PC-9 (cell line): ENCODE data around the gene RLN3. TPM values are rescaled to one million over a fixed set of nuclear protein-coding genes. Genes with fewer than 3 reads are reported as not detected.
A peak's percentile ranks its signal among the peaks of the same experiment; 100 is the strongest.

Experiments used
- BruUV-seq: library from RNA; stranded (reverse); fragments of 400-500 nt; replicated peaks from 2 replicates; lab custom pipeline; 2021; lab: Mats Ljungman, UMichigan
- CTCF ChIA-PET: fragments of 300-600 bp; sonication (Branson Sonifier 250); formaldehyde crosslinking; loops from one replicate; lab custom pipeline; 2022; ENCODE audit warnings: antibody characterized with exemption; lab: Charles Lee
- POLR2A ChIA-PET: fragments of 300-600 bp; sonication (Branson Sonifier 250); formaldehyde crosslinking; loops from one replicate; lab custom pipeline; 2022; ENCODE audit warnings: antibody characterized with exemption; ENCODE audit not compliant: unreplicated experiment; lab: Charles Lee
- DNase-seq, 2 experiments: peaks; one replicate each; pipeline versions ENCODE4 v3.0.0 to v3.0.0-alpha.2; 2015 to 2022; ENCODE audit warnings: mixed read lengths in 1 of 2
- H2AFZ ChIP-seq: fragments of 200-600 bp; sonication (generic); 2 replicates; pipeline ENCODE4 v1.8.1; 2017; ENCODE audit warnings: antibody characterized with exemption
- H3F3A ChIP-seq: fragments of 200-600 bp; sonication (generic); 2 replicates; pipeline ENCODE4 v1.8.1; 2017; ENCODE audit warnings: antibody characterized with exemption, mild to moderate bottlenecking, low read depth; ENCODE audit not compliant: insufficient read depth
- H3K27ac ChIP-seq: fragments of 200-600 bp; sonication (generic); 2 replicates; pipeline ENCODE4 v1.6.1; 2016; ENCODE audit warnings: mixed run types
- H3K27me3 ChIP-seq: fragments of 200-600 bp; sonication (generic); 2 replicates; pipeline ENCODE4 v1.6.1; 2016; ENCODE audit warnings: low read depth, mixed run types; ENCODE audit not compliant: insufficient read depth
- H3K36me3 ChIP-seq: fragments of 200-600 bp; sonication (generic); 2 replicates; pipeline ENCODE4 v1.6.1; 2016; ENCODE audit warnings: low read depth, mixed run types
- H3K4me1 ChIP-seq: fragments of 200-600 bp; sonication (generic); replicated peaks from 2 replicates; pipeline ENCODE4 v1.6.1; 2016; ENCODE audit warnings: mixed run types; ENCODE audit not compliant: insufficient read depth
- H3K4me2 ChIP-seq: fragments of 200-600 bp; sonication (generic); 2 replicates; pipeline ENCODE4 v1.6.1; 2017; ENCODE audit warnings: mixed run types
- H3K4me3 ChIP-seq: fragments of 200-600 bp; sonication (generic); 2 replicates; pipeline ENCODE4 v1.6.1; 2016; ENCODE audit warnings: mixed run types
- H3K79me2 ChIP-seq: fragments of 200-600 bp; sonication (generic); 2 replicates; pipeline ENCODE4 v1.6.1; 2017; ENCODE audit warnings: low read depth, mixed run types
- H3K9me2 ChIP-seq: fragments of 200-600 bp; sonication (generic); 2 replicates; pipeline ENCODE4 v1.8.1; 2017; ENCODE audit warnings: mild to moderate bottlenecking; ENCODE audit not compliant: insufficient read depth
- H3K9me3 ChIP-seq: fragments of 200-600 bp; sonication (generic); 2 replicates; pipeline ENCODE4 v1.8.1; 2016; ENCODE audit warnings: low read depth; ENCODE audit not compliant: insufficient read depth
- H4K20me1 ChIP-seq: fragments of 200-600 bp; sonication (generic); 2 replicates; pipeline ENCODE4 v1.8.1; 2017; ENCODE audit not compliant: insufficient read depth
- CTCF ChIP-seq: fragments of 200-600 bp; sonication (generic); conservative IDR thresholded peaks from 2 replicates; pipeline ENCODE4 v1.6.1; 2017; ENCODE audit warnings: mixed run types, antibody characterized with exemption, mild to moderate bottlenecking, moderate library complexity
- EZH2 ChIP-seq: fragments of 200-600 bp; sonication (generic); IDR thresholded peaks from 2 replicates; pipeline ENCODE4 v1.8.0; 2017; ENCODE audit warnings: antibody characterized with exemption, low read depth
- intact Hi-C: fragments of 100-400 bp; cut with micrococcal nuclease; formaldehyde crosslinking; loops from one replicate; pipeline ENCODE4 v1.10.0; 2022; ENCODE audit not compliant: unreplicated experiment
- total RNA-seq: library from RNA; stranded (reverse); gene quantifications from 2 replicates; pipeline ENCODE4 v1.2.3, GENCODE V29; 2021

The RLN3 gene
- total RNA-seq, 1 experiment from 2014 or later, result not detected

GRCh38 chr19:14072535-14073260, 44.8 kb downstream of the RLN3 start, which contains the start of gene MISP3:
TSS of gene MISP3 (plus strand) at chr19:14072786. CDS start at chr19:14073310, 524 bp downstream.
- ChIA-PET CTCF (interaction anchor here (0.5 kb wide), 1 partner anchor 188 kb away, joined by 5 read pairs; no protein-coding TSS in a partner anchor), POLR2A (no interaction called here)
- Histone ChIP-seq H3K27ac (no peak within 1 kb of the TSS), H3K36me3 (no peaks in the 10 kb centered on the region), H3K4me1 (0 out of 2 replicates have a peak, but pooled peaks cover 10% of the 10 kb centered on the region), H3K79me2 (no peaks in the 10 kb centered on the region), H4K20me1 (no peaks in the 10 kb centered on the region), H3K4me2 (peak within 1 kb of the TSS; percentile 100), H2AFZ (peak within 1 kb of the TSS; percentile 90), H3K4me3 (peak within 1 kb of the TSS; percentile 72), H3F3A (peaks cover 29% of the 10 kb centered on the region), H3K27me3 (no peaks in the 10 kb centered on the region), H3K9me3 (no peaks in the 10 kb centered on the region), H3K9me2 (no peaks in the 10 kb centered on the region)
- TF ChIP-seq EZH2, result no peak
- TF ChIP-seq CTCF, result peak; percentile 53
- peak; percentile 48 to 81 for DNase-seq
- intact Hi-C loops, result loop anchor here (1.0 to 5.0 kb wide), 5 partner anchors 40 to 475 kb away; partner anchors contain the start of genes IL27RA and RFX1
- no TSS peak for BruUV-seq

GRCh38 chr19:14073261-14073924, 45.4 kb downstream of the RLN3 start:
- no TSS peak for BruUV-seq
- intact Hi-C loops, result loop anchor here (2.0 to 5.0 kb wide), 3 partner anchors 41 to 476 kb away; partner anchors contain the start of genes IL27RA and RFX1
- Histone ChIP-seq H3K4me1 (0 out of 2 replicates have a peak, but pooled peaks cover 10% of the 10 kb centered on the region), H3F3A (peaks cover 29% of the 10 kb centered on the region), H3K4me3 (peak overlapping the region; percentile 72), H3K36me3 (no peaks in the 10 kb centered on the region), H3K79me2 (no peaks in the 10 kb centered on the region), H3K27me3 (no peaks in the 10 kb centered on the region), H2AFZ (peak overlapping the region; percentile 90), H3K27ac (no peak overlapping the region), H3K9me3 (no peaks in the 10 kb centered on the region), H3K9me2 (no peaks in the 10 kb centered on the region), H3K4me2 (peak overlapping the region; percentile 100), H4K20me1 (no peaks in the 10 kb centered on the region)
- peak; percentile 61 to 78 for DNase-seq
- TF ChIP-seq CTCF (no peak), EZH2 (no peak)
- CTCF ChIA-PET, result interaction anchor here (0.5 to 1.3 kb wide), 3 partner anchors 180 to 194 kb away, joined by 5 to 6 read pairs (median 5); no protein-coding TSS in a partner anchor
- POLR2A ChIA-PET, result no interaction called here
